Kidney tubule cell (primary cell): Measurements from ENCODE around the gene LZTFL1.

Source experiments
- DNase-seq: peaks from one replicate; pipeline ENCODE4 v3.0.0-alpha.2; 2018; ENCODE audit warnings: low spot score

LZTFL1 gene

GRCh38 chr3:45807681-45808540, 34.0 kb downstream of the LZTFL1 start:
- DNase-seq = no peak

DNA sequence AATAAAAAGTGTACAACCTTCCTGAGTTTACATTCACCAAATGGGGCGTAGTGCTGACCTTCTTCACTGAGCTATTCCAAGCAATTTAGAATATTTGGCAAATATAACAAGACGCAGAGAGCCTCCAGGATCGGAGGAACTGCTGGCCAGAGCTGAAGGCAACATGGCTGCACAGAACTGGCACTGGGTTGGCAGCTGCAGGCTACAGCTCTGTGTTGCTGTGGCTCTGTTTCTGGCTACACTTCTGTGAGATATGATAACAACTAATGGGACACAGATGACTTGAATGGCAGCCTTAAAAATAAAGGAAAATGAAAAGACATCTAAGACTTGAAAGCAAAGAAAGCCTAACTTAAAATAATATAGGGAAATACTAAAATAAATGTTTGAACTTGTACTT, 34.8 kb downstream of the LZTFL1 start:
- no peak for DNase-seq

DNA sequence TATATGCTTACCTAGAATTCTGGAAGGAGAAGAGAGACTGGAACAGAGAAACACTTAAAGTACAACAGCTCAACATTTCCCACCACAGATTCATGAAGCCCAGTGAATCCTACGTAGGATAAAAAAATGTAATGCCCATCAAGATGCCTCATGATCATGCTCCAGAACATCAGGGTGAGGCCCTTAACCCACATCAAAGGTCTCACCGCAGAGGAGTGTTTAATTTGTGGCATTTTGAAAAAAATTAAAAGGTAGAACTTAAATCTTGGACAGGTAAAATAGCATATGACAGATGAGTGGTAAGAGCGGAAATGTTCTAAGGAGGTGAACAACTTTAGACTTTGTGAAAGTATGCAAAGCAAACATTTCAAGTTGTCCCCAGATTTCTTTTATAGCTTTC, 35.8 kb downstream of the LZTFL1 start:
- DNase-seq = no peak

- no peak for DNase-seq
Observed at GRCh38 chr3:45803252-45803935, 38.5 kb downstream of the LZTFL1 start.

DNA sequence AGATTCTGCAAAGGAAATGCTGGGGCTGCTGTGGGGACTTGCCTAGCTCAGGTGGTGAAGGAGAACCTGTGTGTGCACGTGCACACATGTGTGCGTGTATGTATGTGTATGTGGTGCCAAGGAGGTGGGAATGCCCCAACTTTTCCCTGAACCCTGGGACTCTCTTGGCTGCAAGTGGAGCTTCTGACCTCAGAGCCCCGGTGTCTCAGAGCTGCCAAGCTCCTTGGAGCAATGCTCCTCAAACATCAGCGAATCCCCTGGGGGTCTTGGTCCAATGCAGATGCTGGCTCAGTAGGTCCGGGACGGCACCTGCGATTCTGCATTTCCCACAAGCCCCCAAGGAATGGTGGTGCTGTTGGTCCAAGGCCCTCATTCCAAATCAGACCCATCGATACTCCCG, 39.8 kb downstream of the LZTFL1 start:
- no peak for DNase-seq

DNA sequence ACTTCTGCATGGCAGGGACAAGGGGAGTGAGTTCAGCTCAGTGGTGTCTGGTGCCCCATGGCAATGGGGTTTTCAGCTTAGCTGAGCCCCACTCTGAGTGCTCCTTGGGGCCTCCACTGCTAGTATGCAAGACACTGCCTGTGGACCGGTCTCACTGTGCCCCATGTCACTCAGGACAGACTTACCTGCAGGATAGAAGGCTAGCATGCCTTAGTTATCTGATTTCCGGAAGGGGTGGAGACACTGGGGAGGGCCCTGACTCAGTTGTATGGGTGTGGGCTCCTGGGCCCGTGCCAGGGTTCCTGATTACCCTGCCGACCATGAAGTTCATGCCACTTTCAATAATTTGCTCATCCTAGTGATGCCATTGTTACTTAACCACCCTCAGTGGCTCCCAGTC, 41.3 kb downstream of the LZTFL1 start:
- peak; percentile 34 for DNase-seq

DNA sequence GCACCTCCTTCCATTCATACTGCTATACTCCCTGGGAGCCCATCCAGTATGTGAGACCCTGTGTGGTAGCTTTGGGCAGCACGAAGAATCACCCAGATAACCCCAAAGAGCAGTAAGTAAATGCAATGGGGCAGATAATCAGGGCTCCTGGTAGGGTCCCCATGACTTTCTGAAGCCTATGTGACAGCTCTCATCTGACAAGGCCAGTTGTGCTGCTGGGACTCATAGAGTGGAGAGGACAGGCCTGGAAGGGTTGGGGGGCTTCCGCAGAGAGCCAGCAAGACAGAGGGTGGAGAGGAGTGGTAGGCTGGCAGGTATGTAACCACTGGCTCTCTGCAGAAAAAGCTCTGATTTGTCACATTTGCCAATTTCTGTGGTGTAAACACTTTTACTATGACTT, 42.3 kb downstream of the LZTFL1 start:
- no peak for DNase-seq

GRCh38 chr3:45798034-45798433, 43.9 kb downstream of the LZTFL1 start:
- no peak for DNase-seq

- DNase-seq = no peak
Observed at GRCh38 chr3:45796902-45797637, 44.8 kb downstream of the LZTFL1 start.

GRCh38 chr3:45795882-45796765, 45.8 kb downstream of the LZTFL1 start, which contains the start of gene SLC6A20:
TSS of gene SLC6A20 (minus strand) at chr3:45796536. CDS start at chr3:45796419, 117 bp downstream.
- DNase-seq = peak; percentile 57

DNA sequence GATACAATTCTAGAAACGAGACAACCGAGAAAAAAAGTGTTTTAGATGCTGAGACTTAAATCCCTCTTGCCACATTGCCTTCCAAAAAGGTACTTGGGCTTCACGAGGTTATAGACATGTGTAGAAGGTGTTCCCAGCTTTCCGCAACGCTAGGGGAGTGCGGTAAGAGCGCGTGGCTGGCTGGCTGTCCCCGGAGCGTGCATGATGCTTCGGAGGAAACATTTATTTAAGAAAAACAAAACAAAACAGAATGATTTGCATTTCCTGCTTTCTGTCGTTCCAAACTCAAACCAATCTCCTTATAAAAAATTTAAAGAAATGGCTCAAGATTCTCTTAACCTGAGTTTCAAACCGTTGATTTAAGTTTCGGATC, 46.4 kb downstream of the LZTFL1 start:
- DNase-seq = no peak

DNA sequence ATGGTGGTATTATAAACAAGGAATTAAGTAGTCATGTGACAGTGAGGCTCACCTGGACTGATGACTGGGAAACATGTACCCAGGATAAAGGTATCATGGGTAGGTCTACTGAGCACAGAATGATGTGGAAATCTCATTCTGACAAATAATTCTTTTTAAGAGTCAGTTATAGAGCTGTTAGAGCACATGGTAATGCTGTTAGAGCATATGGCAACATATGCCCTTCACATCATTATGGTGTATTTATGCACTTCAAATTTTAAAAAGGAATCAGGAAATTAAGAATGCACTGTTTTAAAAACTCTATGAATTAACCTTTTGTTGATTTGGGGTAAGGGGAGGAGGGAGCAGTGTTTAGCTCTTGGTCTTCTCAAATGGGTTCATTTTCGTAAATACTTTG, 47.3 kb downstream of the LZTFL1 start:
- no peak for DNase-seq

DNA sequence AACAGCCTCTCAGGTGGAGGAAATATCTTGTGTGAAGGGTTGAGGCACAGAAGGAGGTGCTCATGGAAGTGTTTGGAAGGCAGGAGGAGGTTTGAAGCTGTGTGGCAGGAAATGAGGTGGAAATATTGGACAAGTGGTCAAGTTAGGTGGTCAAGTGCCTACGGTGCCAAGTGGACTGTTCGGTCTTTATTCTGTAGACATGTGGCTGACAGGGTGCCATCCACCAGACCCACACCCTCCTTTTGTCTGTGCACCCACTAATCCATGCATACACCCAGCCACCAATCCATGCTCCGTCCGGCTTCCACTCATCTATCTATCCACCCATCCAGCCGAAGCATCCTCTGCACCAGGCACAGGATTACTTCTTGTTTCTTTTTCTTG, 47.8 kb downstream of the LZTFL1 start:
- DNase-seq = no peak

DNA sequence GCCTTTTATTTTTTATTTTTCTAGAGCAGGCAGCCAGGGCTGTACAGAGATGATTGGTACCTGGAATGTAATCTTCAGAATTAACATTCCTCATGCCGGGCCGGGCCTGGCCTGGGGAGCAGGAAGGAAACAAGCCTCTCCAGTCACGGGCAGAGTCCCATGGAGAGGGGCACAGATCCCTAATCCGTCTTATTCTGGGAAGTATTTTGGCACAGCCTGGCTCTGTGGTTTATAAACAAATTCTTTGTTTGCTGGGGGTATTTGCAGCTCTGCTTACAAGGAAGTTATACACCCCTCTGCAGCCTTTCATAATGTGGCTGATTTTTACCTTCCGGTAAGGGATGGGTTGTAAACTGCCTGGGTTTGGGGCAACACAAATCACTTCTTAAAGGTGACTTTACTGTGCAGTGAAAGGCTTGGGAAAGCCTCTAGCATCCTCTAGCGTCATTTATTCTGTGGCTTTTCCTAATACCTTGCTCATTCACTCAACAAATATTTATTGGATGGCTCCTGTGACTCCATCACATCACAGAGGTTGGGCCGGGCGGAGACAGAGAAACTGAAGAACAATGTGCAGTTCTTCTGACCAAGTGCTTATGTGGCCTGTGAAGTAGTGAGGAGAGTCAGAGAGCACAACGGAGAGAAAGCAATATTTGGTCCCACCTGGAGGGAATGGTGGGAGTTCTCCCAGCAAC, 48.3 kb downstream of the LZTFL1 start:
- peak; percentile 29 for DNase-seq

GRCh38 chr3:45792516-45793172, 49.3 kb downstream of the LZTFL1 start:
- no peak for DNase-seq

- DNase-seq = no peak
Observed at GRCh38 chr3:45792036-45792435, 49.9 kb downstream of the LZTFL1 start.

GRCh38 chr3:45790596-45790995, 51.3 kb downstream of the LZTFL1 start:
- no peak for DNase-seq

DNA sequence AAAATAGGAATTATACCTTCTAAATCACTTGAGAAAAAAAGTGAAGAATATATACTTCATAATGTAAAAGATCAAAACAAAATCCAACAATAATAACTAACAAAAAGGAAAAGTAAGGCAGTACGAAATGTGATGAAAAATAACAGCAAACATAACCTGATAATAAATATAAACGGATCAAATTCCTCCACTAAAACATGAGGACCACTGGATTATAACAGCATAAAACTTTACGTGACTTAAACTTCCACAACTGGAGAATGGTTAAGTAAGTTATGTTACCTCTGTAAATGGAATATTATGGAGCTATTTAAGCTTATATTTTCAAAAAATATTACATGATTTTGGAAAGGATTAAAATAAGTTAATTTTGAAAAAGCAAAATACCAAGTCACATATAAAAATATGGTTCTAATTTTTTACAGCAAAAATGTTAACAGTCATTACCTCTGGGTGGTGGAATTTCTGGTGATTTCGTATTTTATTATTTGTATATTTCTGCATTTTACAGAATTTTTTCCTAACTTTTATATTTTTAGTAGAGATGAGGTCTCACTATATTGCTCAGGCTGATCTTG, 52.6 kb downstream of the LZTFL1 start:
- no peak for DNase-seq

- no peak for DNase-seq
Observed at GRCh38 chr3:45787551-45787950, 54.4 kb downstream of the LZTFL1 start.

DNA sequence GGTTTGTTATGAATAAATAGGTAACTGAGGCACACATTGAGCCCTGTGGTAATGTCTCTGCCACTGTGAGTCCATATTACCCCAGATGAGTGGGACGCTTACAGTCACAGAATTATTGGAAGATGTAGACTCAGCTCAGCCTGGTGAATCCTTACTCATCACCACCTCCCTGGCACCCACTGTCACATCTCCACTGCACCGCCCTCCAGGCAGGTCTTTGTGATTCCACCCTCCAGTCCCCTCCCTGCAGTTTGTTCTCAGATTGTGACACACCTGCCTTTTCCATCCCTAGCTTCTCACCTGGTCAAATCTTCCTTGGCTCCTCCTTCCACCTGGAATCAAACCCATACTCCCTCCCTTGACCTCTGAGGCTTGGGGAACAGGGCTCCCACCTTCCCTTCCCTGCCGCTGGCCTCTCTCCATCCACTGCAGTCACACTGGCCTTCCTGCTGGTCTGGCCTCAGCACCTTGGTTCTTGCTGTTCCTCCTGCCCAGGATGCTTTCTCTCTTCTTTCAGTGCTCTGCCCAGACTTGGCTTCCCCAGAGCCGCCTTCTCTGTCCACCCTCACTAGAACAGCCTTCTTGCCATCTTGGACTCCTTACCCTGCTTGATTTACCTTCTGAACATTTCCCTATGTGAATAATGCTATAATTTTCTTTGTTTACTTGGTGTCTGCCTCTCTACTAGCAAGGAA, 55.0 kb downstream of the LZTFL1 start:
- no peak for DNase-seq
